IPS-18a (cell line): Measurements from ENCODE around the gene FRS3.

ENCODE experiments used
- H3K27ac ChIP-seq: one replicate; pipeline ENCODE4 v1.5.1; 2013; ENCODE audit warnings: low read length
- H3K27me3 ChIP-seq: one replicate; pipeline ENCODE4 v1.6.1; 2013; ENCODE audit warnings: mild to moderate bottlenecking, low read length; ENCODE audit not compliant: control insufficient read depth, insufficient read depth
- H3K36me3 ChIP-seq: one replicate; pipeline ENCODE4 v1.6.1; 2013; ENCODE audit warnings: low read depth, low read length; ENCODE audit not compliant: control insufficient read depth
- H3K4me1 ChIP-seq: one replicate; pipeline ENCODE4 v1.6.1; 2013; ENCODE audit warnings: low read depth, low read length; ENCODE audit not compliant: control insufficient read depth
- H3K4me3 ChIP-seq: one replicate; pipeline ENCODE4 v1.5.1; 2013; ENCODE audit warnings: low read length
- H3K9ac ChIP-seq: one replicate; pipeline ENCODE4 v1.6.1; 2013; ENCODE audit warnings: mild to moderate bottlenecking, low read length, moderate library complexity
- H3K9me3 ChIP-seq: one replicate; pipeline ENCODE4 v1.6.1; 2013; ENCODE audit warnings: low read depth, low read length; ENCODE audit not compliant: control insufficient read depth

The FRS3 gene

DNA sequence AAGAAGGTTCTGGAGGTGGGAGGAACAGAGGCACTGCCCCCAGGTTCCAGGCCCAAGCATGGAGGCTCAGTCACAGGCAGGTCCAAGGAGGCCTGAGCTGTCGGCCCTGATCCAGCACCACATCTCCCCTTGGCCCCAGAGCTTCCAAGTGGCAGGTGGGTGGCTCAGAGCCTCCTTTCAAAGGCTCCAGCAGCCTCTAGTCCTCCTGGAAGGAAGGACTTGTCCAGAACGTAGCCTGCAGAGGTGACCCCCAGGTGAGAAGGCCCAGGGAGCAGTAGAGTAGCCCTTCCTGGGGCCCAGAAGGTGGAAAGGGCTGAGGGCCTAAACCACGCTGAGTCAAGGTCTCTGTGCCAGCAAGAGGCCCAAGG lies 52.0 kb downstream of the FRS3 start:
- Histone ChIP-seq H3K27me3 (peaks cover 3% of the 10 kb centered on the region), H3K9me3 (no peaks in the 10 kb centered on the region), H3K27ac (no peak overlapping the region), H3K36me3 (no peaks in the 10 kb centered on the region), H3K4me1 (peaks cover 23% of the 10 kb centered on the region), H3K4me3 (no peak overlapping the region), H3K9ac (no peak overlapping the region)

- Histone ChIP-seq H3K36me3 (no peaks in the 10 kb centered on the region), H3K9me3 (no peaks in the 10 kb centered on the region), H3K27me3 (no peaks in the 10 kb centered on the region), H3K9ac (no peak overlapping the region), H3K4me1 (peaks cover 20% of the 10 kb centered on the region), H3K4me3 (no peak overlapping the region), H3K27ac (no peak overlapping the region)
These were observed 52.8 kb downstream of the FRS3 start for GRCh38 chr6:41726876-41727275.

- Histone ChIP-seq H3K36me3 (no peaks in the 10 kb centered on the region), H3K9me3 (no peaks in the 10 kb centered on the region), H3K4me1 (peaks cover 13% of the 10 kb centered on the region), H3K9ac (no peak overlapping the region), H3K27ac (no peak overlapping the region), H3K27me3 (no peaks in the 10 kb centered on the region), H3K4me3 (no peak overlapping the region)
These were observed 54.9 kb downstream of the FRS3 start for GRCh38 chr6:41724586-41725501.

DNA sequence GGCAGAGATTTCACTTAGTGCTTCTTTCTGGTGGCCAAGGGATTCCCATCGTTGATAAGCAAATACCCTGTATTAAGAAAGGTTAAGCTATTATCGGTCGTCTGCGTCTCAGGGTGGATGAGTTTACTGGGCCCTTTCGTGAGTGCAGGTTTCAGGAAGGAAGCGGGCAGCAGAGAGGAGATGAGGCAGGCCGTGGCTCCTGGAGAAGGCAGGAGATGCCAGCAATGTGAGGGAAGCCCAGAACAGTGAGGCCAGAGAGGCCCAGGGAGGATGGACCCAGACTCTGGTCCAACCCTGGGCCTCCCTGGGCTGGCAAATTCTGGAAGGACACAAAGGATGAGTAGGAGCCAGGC lies 55.5 kb downstream of the FRS3 start:
- Histone ChIP-seq H3K27ac (no peak overlapping the region), H3K9ac (no peak overlapping the region)

GRCh38 chr6:41723530-41724227 lies 56.0 kb downstream of the FRS3 start:
- Histone ChIP-seq H3K9me3 (no peaks in the 10 kb centered on the region), H3K27ac (no peak overlapping the region), H3K4me3 (no peak overlapping the region), H3K36me3 (no peaks in the 10 kb centered on the region), H3K27me3 (no peaks in the 10 kb centered on the region), H3K4me1 (peaks cover 5% of the 10 kb centered on the region), H3K9ac (no peak overlapping the region)

More for the DNA sequence above, 55.5 kb downstream of the FRS3 start:
- Histone ChIP-seq H3K4me1 (peaks cover 7% of the 10 kb centered on the region), H3K4me3 (no peak overlapping the region), H3K27me3 (no peaks in the 10 kb centered on the region), H3K36me3 (no peaks in the 10 kb centered on the region), H3K9me3 (no peaks in the 10 kb centered on the region)

- H3K9ac ChIP-seq, result no peak overlapping the region
- no peaks in the 10 kb centered on the region for H3K36me3 ChIP-seq
- no peak overlapping the region for H3K27ac ChIP-seq
- no peak overlapping the region for H3K4me3 ChIP-seq
- peaks cover 5% of the 10 kb centered on the region for H3K4me1 ChIP-seq
- H3K9me3 ChIP-seq, result no peaks in the 10 kb centered on the region
- no peaks in the 10 kb centered on the region for H3K27me3 ChIP-seq
These were observed 56.7 kb downstream of the FRS3 start for GRCh38 chr6:41722969-41723529.

DNA sequence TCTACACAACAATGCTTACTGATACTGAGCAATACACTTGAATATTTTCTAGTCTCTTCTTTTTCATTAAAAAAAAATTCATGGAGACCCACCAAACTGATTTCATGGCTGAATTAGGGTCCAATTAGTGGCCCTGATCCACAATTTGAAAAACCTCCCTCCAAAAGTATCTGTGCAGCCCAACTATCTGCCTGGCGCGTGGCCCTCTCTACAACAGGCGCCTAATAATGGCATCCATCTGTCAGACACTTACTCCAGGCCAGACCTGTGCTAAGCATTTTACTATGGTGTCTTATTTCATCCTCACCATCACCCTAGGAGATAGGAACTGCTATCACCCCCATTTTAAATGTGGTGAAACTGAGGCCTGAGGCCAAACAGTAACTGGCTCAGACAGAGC lies 58.3 kb downstream of the FRS3 start:
- no peak overlapping the region for H3K9ac ChIP-seq
- H3K9me3 ChIP-seq, result no peaks in the 10 kb centered on the region
- H3K4me3 ChIP-seq, result no peak overlapping the region
- peaks cover 5% of the 10 kb centered on the region for H3K4me1 ChIP-seq
- no peaks in the 10 kb centered on the region for H3K27me3 ChIP-seq
- no peaks in the 10 kb centered on the region for H3K36me3 ChIP-seq
- no peak overlapping the region for H3K27ac ChIP-seq

DNA sequence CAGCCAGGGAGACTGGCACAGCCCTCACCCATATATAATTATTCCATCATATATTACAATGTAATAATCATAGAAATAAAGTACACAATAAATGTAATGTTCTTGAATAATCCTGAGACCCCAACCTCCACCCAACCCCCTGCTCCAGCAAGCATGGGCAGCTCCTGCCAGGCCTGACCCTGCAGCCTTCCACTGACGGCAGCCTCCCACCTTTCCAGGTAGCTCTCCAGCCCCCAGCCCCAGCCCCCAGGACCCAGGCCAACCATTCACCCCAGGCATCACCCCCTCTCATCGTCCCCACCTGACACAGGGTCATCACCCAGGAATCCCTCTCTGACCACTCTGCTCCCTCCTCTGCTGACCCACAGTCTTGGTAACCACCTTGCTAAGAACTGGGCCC lies 58.9 kb downstream of the FRS3 start:
- H3K27ac ChIP-seq, result no peak overlapping the region
- H3K9me3 ChIP-seq, result no peaks in the 10 kb centered on the region
- H3K9ac ChIP-seq, result no peak overlapping the region
- H3K4me1 ChIP-seq, result peaks cover 5% of the 10 kb centered on the region
- H3K4me3 ChIP-seq, result no peak overlapping the region
- H3K27me3 ChIP-seq, result no peaks in the 10 kb centered on the region
- H3K36me3 ChIP-seq, result no peaks in the 10 kb centered on the region

- no peaks in the 10 kb centered on the region for H3K36me3 ChIP-seq
- H3K4me1 ChIP-seq, result peaks cover 5% of the 10 kb centered on the region
- no peak overlapping the region for H3K9ac ChIP-seq
- H3K9me3 ChIP-seq, result no peaks in the 10 kb centered on the region
- H3K27me3 ChIP-seq, result no peaks in the 10 kb centered on the region
- H3K27ac ChIP-seq, result no peak overlapping the region
- H3K4me3 ChIP-seq, result no peak overlapping the region
These were observed 59.5 kb downstream of the FRS3 start for GRCh38 chr6:41720262-41720620.
